Measurements from ENCODE around the gene MORF4L1. TPM values are rescaled to one million over a fixed set of nuclear protein-coding genes. Genes with fewer than 3 reads are reported as not detected.
A peak's percentile ranks its signal among the peaks of the same experiment; 100 is the strongest.

The MORF4L1 gene
- total and polyA plus RNA-seq, 10 of the 15 experiments (the other 5 are each of a cell fraction or from before 2014, with no cell fraction given) = 113 to 636 (median 229) TPM

GRCh38 chr15:78831229-78832207, 41.2 kb upstream of the MORF4L1 start (continued):
- TF ChIP-seq SKIL (IDR thresholded peaks at IDR 0.05; ENCODE audit: low read depth, poor library complexity, severe bottlenecking) (no peak), ZNF207 (IDR thresholded peaks at IDR 0.05; ENCODE audit: borderline replicate concordance) (no peak), SREBF2 (IDR thresholded peaks at IDR 0.05; ENCODE audit: low read length) (no peak), TCF3 (IDR thresholded peaks at IDR 0.05; ENCODE audit: borderline replicate concordance, insufficient read depth, low read depth, low read length) (0 out of 2 replicates have a peak, but pooled peaks have one; percentile 12)

- Histone ChIP-seq H4K20me1 (ENCODE audit: control insufficient read depth, insufficient read depth) (no peaks in the 10 kb centered on the region), H3K79me2 (ENCODE audit: control insufficient read depth, insufficient read depth, low read length) (no peaks in the 10 kb centered on the region), H3K36me3 (ENCODE audit: control insufficient read depth in 2 of 2, insufficient read depth in 2 of 2, low read length in 1 of 2) (no peaks in the 10 kb centered on the region), H3K9ac (ENCODE audit: control insufficient read depth, insufficient read depth, low read length) (no peak overlapping the region), H3K4me2 (ENCODE audit: control insufficient read depth, insufficient read depth) (no peak overlapping the region), H3K9me3 (replicated peaks; ENCODE audit: control insufficient read depth, insufficient read depth, low read length) (no peaks in the 10 kb centered on the region), H3K4me3 (no peak overlapping the region), H3K27ac (ENCODE audit: control insufficient read depth, insufficient read depth) (no peak overlapping the region), H2AFZ (ENCODE audit: control insufficient read depth, low read depth, low read length) (no peak overlapping the region), H3K27me3 (replicated peaks in 1 of 2; ENCODE audit: control insufficient read depth in 2 of 2, insufficient read depth in 2 of 2, low read length in 1 of 2) (no peaks in the 10 kb centered on the region; a peak in 1 of 4 replicates), H3K4me1 (ENCODE audit: control insufficient read depth, insufficient read depth, low read length) (peaks cover 15% of the 10 kb centered on the region)
- no peak for ATAC-seq
- POLR2A ChIA-PET = interaction anchor here (0.6 kb wide), 1 partner anchor 10 kb away, joined by 3 read pairs; no protein-coding TSS in a partner anchor
- SMC1A ChIA-PET (ENCODE audit: uncharacterized antibody, unreplicated experiment) = interaction anchor here (0.8 kb wide), 1 partner anchor 15 kb away, joined by 3 read pairs; no protein-coding TSS in a partner anchor
- no peak for FAIRE-seq
- in situ Hi-C loops (cut with MboI) = no loop called here
- RAD21 ChIA-PET (ENCODE audit: unreplicated experiment) = no interaction called here
- CTCF ChIA-PET = interaction anchor here (0.6 to 1.4 kb wide), 5 partner anchors 17 to 348 kb away, joined by 3 to 4 read pairs (median 3); no protein-coding TSS in a partner anchor
- DNase-seq (ENCODE audit: low read depth, low spot score) = no peak
- BruUV-seq (replicated peaks) = no TSS peak
- TF ChIP-seq SKIL (IDR thresholded peaks at IDR 0.05; ENCODE audit: low read depth, poor library complexity, severe bottlenecking) (no peak), DPF2 (IDR thresholded peaks at IDR 0.05) (no peak), BRCA1 (IDR thresholded peaks at IDR 0.05; ENCODE audit: low read depth, low read length) (no peak), RAD51 (IDR thresholded peaks at IDR 0.05) (no peak), CHD4 (IDR thresholded peaks at IDR 0.05) (no peak)
- 100% methylated on average over 1 of the region's 1 CpG for WGBS (ENCODE audit: insufficient coverage, insufficient replicate concordance, low lambda C conversion rate, missing lambda C conversion rate)
- intact Hi-C loops (cut with micrococcal nuclease; ENCODE audit: unreplicated experiment) = no loop called here
These were observed 36.4 kb upstream of the MORF4L1 start for GRCh38 chr15:78836333-78836732.

All from GM12878 (cell line).